ENCODE data around the gene MBNL2.

Gene MBNL2

DNA sequence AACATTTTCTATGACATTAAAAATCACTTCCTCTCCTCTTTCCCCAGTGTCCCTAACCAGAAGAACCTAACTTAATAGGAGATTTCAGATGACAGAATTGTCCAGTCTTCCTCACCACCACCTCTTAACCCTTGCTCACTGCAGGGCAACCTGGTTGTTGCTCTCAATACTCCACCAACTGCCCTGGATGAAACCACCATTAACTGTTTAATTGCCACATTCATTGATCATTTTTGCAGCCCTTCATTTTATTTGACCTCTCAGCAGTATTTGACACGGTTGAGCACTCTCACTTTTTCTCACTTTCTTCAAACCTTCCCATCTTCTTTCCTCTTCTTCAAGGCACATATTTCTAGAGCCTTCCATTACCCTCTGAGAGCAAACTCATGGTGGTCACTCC is 84.0 kb downstream of the MBNL2 start:
- DNase-seq, result no peak

- DNase-seq, result no peak
These were observed 84.5 kb downstream of the MBNL2 start for GRCh38 chr13:97306645-97307044.

DNA sequence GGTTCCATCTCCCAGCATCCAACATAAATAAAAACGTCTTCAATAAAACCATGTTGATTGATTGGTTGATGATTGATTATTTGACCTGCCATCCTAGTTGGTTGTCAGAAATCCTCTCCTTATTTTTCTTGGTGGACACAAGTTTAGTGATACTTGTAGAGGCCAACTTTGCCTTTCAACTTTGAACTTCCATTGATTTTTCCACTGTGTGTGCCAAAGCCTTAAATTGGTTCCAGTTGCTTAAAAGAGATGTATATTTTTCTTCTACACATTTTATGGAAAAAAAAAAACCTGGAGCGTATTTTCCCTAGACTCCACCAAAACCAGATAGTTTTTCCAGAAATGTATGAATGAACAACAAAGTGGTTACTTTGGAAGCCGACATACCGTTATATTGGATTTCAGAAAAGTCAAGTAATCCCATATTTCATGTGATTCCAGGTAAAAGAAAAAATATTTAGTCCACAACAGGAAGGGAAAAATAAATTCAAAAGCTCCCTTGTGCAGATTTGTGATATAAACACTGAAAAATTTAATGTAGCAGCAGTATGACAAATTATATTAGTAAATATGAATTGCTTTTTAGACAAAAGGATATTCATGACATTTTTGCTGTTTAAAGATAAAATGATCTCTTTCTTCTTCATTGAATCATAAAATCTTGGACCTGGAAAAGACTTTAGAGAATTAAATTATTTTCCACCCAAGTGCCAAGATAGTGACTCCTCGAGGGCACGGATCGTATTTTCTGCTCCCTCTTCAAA is 85.2 kb downstream of the MBNL2 start:
- no peak for DNase-seq

DNA sequence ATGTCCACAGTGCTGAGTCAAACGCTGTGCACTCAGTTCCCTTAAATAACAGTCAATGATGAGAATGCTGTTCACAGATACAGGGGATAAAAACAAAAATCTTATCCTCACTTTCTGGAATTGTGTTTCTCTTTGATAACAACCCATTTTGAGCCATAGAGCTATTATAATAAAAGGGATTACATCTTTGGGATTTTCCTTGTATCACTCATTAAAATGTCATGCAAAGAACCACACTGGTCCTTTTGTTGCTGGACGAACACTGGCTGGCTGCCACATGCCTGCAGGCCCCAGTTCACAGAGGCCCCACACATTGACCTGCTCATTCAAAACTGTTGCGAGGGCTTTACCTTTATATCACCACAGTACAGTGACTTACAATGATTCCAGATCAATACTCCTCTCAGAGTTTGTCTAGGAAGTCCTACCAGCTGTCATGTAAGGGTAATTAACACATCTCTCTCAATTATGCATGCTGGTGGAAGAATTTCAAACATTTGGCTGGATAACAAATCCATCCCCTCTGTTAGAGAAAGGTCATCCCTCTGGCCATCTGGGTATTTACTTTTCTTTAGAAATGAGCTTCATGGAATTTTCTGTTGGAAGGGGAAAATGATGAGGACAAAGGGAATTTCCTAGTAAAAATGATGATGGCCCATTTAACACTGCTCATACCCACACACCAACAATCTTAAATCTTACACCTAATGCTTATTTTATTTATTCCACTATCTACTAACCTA is 85.9 kb downstream of the MBNL2 start:
- no peak for DNase-seq

- no peak for DNase-seq
These were observed 86.7 kb downstream of the MBNL2 start for GRCh38 chr13:97308735-97309429.

DNA sequence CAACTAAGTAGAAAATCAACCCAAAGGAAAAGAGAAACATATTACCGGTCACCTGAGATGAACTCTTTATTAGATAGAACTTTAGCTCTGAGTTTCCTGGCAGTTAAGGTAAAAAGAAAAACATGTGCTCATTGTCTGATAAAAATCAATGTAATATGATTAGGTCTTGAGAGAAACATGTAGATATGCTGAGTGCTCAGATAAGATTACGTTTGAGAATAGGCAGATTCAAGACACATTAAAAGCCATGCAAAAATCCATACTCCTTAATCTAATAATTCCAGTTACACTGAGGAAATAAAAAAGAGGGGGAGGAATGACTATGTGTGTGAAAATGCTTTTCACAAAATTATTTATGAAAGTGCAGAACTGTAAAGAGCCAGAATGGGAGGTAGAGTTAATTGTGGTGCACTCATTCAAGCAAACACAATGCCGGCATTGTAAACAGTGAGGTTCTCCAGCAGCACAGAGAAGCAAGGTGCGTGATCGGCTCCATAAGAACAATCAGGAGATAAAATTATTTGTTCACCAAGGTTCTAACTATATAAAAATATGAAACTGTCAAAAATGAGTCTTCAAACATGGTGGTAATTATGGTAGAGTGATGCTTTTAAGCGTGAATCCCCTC is 88.8 kb downstream of the MBNL2 start:
- no peak for DNase-seq

DNA sequence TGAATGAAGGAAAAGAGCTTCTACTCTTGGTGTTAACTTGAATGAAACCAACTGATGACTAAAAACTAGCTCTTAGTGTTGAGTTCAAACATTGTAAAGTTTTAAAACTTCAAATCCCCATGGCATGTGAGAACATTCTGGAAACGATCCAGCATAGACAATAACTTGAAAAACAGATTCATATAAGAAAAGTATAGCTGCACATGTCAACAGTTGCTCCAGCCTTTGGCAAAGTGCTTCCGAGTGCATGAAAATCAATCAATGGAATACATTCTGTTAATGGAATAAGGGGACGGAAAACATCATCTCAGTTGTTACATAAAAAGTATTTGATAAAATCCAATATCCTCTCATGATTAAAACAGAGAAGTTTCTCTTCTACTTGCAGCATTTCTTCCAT is 89.8 kb downstream of the MBNL2 start:
- no peak for DNase-seq

DNA sequence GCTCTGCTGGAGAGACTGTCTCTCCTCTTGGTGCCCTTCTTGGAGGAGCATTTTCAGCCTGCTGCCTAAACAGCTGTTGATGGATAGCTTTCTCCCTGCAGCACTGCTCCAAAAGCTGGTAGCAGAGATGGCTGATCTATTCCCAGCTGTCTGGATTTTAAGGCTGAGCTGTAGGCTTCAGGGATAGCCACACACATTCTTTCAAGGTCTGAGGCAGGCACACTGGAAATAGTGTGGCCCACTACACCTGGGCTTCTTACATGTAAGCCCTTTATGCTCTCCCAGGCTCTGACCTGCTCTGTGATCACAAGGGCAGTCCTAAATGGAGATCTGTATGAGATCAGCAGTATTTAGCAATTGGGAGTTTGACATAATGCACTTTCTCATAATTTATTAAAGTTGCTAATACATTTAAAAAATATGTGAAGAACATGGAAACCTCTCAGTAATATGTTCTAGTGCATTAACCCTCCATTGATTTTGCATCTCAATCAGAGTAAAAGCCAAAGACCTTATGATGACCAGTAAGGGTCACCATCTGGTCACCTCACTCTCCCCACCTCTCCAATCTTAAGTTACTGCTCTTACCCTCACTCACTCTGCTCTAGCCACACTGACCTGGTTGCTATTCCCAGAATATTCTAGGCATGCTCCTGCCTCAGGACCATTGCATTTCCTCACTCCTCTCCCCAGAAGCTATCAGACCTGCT is 91.6 kb downstream of the MBNL2 start:
- no peak for DNase-seq

DNA sequence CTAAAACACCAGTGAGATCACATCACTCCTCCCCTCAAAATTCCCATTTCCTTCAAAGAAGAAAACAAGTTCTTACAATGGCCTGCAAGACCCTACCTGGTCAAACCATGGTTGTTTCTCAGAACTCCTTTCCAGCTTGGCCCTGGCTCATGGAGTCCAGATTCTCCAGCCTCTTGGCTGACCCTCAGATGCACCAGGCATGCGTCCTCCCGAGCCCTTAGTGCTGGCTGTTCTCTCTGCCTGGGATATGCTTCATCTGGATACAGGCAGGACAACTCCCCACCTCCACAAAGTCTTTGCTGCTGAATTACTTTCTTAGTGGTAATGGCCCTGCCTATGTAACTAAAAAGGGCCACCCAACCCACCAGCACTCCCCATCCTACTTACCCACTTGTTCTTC is 94.3 kb downstream of the MBNL2 start:
- no peak for DNase-seq

- DNase-seq, result no peak
These were observed 95.8 kb downstream of the MBNL2 start for GRCh38 chr13:97317933-97318332.

DNA sequence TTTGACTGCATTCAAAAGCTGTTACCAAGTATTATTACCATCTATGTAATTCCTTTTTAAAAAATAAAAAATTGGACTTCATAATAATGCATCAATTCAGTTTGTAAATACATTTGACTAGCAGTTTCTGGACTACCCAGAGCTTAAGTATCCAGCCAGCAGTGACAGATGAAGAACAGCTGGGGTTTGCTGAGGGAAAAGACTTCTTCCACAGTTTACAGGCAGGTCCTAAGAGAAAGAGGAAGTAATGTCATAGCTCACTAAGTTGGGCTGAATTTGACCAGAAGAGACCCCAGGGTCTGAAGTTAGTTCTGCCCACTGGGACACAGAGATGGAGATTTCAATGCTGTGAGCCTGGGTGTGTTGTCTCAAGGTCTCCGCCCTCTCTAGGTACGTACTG is 96.4 kb downstream of the MBNL2 start:
- DNase-seq, result no peak

- no peak for DNase-seq
These were observed 97.1 kb downstream of the MBNL2 start for GRCh38 chr13:97319113-97319720.

- DNase-seq, result no peak
These were observed 99.0 kb downstream of the MBNL2 start for GRCh38 chr13:97321101-97321500.

- no peak for DNase-seq
These were observed 99.6 kb downstream of the MBNL2 start for GRCh38 chr13:97321616-97322321.

DNA sequence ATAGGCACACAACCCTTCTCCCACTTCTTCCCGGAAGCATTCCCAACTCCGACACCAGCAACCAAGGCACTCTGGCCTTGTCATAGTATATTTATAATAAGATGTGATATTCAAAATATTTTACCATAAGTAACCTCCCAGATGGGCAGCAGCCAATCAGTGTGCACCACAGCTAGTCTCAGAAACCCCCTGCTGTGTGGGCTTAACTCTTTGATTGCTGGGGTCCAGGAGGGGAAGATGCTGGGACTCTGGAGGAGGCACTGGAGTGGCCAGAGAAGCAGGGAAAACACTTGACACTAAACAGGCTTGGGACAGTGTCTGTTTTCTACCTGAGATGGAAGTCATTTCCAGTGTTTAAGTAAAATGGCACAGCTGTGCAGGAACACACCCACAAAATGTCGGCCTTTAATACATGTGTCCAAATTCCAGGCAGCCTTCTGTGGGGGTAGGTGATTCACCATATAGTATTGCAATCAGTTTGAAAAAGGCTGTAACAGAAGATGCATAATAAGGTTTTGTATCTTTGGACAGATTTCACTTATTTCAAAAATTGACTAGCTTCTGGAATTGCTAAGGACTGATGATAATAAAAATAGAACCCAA is 100.7 kb downstream of the MBNL2 start:
- DNase-seq, result no peak

DNA sequence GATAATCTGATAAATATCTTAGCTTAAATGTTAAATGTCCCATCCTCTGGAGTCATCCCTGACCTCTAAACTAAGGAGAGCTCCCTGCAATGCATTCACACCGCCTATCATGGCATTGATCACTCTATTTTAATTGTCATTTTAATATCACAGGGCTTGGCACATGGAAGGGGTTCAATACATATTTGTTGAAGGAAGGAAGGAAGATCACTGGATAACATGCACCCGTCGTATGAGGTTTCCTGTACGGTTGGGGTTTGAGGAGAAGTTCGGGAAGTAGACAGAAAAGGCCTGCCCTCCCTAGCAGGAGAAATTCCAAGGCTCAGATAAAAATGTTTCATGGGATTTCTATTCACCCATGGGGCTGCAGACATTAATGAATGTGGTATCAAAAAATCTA is 102.0 kb downstream of the MBNL2 start:
- DNase-seq, result no peak

DNA sequence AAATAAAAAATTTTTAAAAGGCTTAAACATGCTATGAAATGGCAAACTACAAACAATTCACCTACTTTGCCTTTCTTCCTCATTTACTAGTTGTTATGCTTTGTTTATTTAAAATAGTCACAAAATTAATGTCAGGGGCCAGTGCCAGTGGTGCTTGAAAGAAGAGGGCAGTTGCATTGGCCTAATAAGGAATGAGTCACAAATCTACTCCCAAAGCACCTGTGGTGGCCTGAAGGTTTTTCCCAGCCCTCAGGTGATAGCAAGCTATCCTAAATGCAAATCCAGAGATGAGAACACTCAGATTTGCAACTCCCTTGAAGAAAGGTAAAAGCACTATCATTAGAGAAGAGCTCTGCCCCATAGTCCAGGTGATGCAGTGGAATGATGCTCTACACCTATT is 103.6 kb downstream of the MBNL2 start:
- DNase-seq, result no peak

- DNase-seq, result no peak
These were observed 105.0 kb downstream of the MBNL2 start for GRCh38 chr13:97327086-97327485.

GRCh38 chr13:97327506-97328221 is 105.5 kb downstream of the MBNL2 start:
- DNase-seq, result no peak

GRCh38 chr13:97328222-97328790 is 106.2 kb downstream of the MBNL2 start:
- no peak for DNase-seq

Measured in activated CD4-positive, alpha-beta T cell treated with anti-CD3 and anti-CD28 coated beads, Interleukin-2, amount 50 U/mL, for 1 hour (primary cell).